ENCODE results near the gene EPSTI1.

Gene EPSTI1

DNA sequence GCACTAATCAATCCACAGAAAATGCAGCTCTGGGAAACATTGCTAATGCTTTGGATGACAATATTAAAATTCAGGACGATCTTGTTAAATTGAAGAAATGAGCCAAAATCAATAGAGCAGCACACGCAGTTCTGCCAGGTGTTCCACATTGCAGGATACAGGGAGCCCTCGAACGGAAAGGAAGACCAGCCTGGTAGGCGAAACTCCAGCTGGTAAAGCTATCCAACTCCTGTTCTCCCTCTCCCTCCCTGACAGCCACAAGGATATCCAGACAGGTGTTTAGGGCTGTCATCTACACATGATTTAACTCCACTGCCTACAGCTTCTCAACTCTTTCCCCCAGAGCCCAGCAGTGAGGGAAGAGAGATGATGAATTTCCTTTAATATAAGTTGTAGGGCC, 67.7 kb downstream of the EPSTI1 start:
- TF ChIP-seq, protein P1, sequence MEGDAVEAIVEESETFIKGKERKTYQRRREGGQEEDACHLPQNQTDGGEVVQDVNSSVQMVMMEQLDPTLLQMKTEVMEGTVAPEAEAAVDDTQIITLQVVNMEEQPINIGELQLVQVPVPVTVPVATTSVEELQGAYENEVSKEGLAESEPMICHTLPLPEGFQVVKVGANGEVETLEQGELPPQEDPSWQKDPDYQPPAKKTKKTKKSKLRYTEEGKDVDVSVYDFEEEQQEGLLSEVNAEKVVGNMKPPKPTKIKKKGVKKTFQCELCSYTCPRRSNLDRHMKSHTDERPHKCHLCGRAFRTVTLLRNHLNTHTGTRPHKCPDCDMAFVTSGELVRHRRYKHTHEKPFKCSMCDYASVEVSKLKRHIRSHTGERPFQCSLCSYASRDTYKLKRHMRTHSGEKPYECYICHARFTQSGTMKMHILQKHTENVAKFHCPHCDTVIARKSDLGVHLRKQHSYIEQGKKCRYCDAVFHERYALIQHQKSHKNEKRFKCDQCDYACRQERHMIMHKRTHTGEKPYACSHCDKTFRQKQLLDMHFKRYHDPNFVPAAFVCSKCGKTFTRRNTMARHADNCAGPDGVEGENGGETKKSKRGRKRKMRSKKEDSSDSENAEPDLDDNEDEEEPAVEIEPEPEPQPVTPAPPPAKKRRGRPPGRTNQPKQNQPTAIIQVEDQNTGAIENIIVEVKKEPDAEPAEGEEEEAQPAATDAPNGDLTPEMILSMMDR (IDR thresholded peaks at IDR 0.05; ENCODE audit: control insufficient read depth, insufficient read depth, low read depth, low read length, missing control alignments) = no peak
- no peak overlapping the region for H3K4me3 ChIP-seq (ENCODE audit: control insufficient read depth, low read depth, low read length)
- DNase-seq (ENCODE audit: low read depth) = no peak

DNA sequence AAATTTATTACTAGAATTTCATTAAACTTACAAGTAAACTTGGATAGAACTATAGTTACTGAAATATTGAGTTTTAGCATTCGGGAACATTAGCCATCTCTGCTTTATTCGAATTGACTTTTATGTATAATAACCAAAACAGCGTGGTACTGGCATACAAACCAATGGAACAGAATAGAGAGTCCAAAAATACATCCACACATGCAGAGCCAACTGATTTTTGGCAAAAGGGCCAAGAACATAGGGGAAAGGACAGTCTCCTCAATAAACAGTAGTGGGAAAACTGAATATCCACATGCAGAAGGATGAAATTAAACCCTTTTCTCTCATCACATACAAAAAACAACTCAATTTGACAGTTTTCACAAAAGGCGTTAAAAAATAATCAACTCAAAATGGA, 84.3 kb downstream of the EPSTI1 start:
- TF ChIP-seq, protein P1 (IDR thresholded peaks at IDR 0.05; ENCODE audit: control insufficient read depth, insufficient read depth, low read depth, low read length, missing control alignments) = no peak
- H3K4me3 ChIP-seq (ENCODE audit: control insufficient read depth, low read depth, low read length) = no peak overlapping the region
- DNase-seq (ENCODE audit: low read depth) = no peak

DNA sequence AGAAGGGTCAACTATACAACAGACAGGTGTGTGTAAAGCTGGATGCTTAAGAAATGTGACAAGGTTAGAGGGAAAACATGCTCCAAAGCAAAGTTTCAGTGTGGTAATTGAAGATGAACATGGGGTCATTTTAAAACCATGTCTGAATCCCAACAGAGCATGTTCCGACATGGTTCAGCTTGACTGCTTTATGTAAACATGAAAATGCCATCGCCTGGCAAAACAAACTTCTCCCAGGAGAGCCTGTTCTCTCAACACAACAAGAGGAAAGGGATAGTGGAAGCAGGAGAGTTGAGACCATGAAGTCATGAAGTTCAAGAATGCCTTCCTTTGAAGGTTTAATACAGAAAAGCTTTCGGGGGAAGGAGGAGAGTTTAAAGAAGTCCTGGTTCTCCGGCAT, 85.8 kb downstream of the EPSTI1 start:
- no peak overlapping the region for H3K4me3 ChIP-seq (ENCODE audit: control insufficient read depth, low read depth, low read length)
- DNase-seq (ENCODE audit: low read depth) = no peak
- TF ChIP-seq, protein P1 (IDR thresholded peaks at IDR 0.05; ENCODE audit: control insufficient read depth, insufficient read depth, low read depth, low read length, missing control alignments) = no peak

DNA sequence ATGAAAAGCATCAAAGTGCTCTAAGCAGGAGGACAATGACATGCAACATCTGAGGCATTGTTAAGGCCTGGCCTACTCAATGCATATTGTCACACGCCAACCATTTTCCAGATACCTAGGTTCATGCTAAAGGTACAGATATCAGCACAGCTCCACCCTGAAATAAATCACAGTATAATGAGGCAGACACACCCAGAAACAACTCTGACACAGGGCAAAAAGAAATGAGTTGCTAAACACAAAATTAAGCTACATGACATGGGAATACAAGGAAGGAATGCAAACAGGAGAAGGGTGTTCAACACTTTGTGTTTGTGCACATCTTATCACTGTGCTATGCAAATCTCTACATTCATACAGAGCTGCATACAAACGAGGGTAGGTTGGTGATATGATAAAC, 86.5 kb downstream of the EPSTI1 start:
- TF ChIP-seq, protein P1 (IDR thresholded peaks at IDR 0.05; ENCODE audit: control insufficient read depth, insufficient read depth, low read depth, low read length, missing control alignments) = no peak
- DNase-seq (ENCODE audit: low read depth) = no peak
- no peak overlapping the region for H3K4me3 ChIP-seq (ENCODE audit: control insufficient read depth, low read depth, low read length)

DNA sequence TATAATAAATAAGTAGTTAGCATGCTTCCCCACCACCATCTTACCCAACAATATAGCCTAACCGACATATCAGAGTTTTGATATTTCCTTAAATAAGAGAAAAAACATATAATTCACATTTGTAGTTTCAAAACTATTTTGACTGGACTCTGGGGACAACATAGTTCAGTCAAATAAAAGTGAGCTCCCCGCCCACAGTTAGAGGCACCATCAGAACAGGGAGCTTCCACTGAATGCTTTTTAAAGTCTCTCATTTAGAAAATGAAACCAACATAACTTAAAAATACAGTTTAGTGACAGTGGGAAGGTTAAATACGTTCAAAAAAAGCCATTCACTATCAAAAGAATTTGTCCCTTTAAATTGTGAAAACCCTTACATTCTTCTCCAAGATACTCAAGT, 92.8 kb downstream of the EPSTI1 start:
- TF ChIP-seq, protein P1 (IDR thresholded peaks at IDR 0.05; ENCODE audit: control insufficient read depth, insufficient read depth, low read depth, low read length, missing control alignments) = no peak
- no peak for DNase-seq (ENCODE audit: low read depth)
- no peak overlapping the region for H3K4me3 ChIP-seq (ENCODE audit: control insufficient read depth, low read depth, low read length)

DNA sequence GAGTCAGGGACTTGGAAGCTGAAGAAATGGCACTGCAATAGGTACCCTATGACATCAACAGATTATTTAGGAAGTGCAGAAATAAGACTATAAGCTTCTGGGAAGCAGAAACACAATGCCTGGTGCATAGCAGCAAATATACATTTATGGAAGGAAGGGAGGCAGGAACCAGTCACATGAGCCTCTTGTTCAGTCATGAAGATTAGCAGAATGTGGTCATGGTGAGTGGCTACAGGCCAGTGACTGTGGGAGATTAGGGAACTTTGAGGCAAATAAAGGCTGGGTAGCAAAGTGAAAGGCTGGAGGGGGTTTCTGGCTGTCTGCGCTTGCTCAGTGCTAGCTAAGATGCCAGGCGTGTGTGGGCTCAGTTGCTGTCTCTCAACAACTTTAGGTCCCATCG, 96.3 kb downstream of the EPSTI1 start:
- H3K4me3 ChIP-seq (ENCODE audit: control insufficient read depth, low read depth, low read length) = no peak overlapping the region
- DNase-seq (ENCODE audit: low read depth) = no peak
- TF ChIP-seq, protein P1 (IDR thresholded peaks at IDR 0.05; ENCODE audit: control insufficient read depth, insufficient read depth, low read depth, low read length, missing control alignments) = no peak

DNA sequence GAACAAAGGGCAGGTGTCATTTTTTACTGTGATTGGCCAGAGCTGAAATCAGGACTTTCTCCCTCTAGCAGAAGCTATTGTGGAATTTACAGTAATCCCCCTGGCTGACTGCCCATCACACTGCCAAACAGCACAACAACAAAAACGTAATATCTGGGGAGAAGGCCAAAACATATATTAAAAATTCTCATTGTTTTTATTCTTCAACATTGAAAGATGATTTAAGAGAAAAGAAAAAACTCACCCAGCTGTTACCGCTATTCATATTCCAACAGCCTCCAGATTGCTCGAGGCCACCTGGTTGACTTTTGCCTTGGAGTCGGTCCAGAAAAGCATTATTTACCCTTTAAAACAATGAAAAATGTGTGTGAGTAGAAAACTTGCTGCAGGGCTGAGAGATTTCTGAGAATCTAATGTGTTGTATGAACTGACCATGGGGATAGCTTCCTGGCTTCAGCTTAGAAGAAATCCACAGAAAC, 97.2 kb downstream of the EPSTI1 start:
- TF ChIP-seq, protein P1 (IDR thresholded peaks at IDR 0.05; ENCODE audit: control insufficient read depth, insufficient read depth, low read depth, low read length, missing control alignments) = no peak
- no peak overlapping the region for H3K4me3 ChIP-seq (ENCODE audit: control insufficient read depth, low read depth, low read length)
- no peak for DNase-seq (ENCODE audit: low read depth)

Data from AG09309 (cell line).